ENCODE measurements around the gene REX1BD. TPM values are rescaled to one million over a fixed set of nuclear protein-coding genes. Genes with fewer than 3 reads are reported as not detected.
A peak's percentile ranks its signal among the peaks of the same experiment; 100 is the strongest.

REX1BD gene
- total RNA-seq, 1 donor from 2014 or later: 54.3 TPM

DNA sequence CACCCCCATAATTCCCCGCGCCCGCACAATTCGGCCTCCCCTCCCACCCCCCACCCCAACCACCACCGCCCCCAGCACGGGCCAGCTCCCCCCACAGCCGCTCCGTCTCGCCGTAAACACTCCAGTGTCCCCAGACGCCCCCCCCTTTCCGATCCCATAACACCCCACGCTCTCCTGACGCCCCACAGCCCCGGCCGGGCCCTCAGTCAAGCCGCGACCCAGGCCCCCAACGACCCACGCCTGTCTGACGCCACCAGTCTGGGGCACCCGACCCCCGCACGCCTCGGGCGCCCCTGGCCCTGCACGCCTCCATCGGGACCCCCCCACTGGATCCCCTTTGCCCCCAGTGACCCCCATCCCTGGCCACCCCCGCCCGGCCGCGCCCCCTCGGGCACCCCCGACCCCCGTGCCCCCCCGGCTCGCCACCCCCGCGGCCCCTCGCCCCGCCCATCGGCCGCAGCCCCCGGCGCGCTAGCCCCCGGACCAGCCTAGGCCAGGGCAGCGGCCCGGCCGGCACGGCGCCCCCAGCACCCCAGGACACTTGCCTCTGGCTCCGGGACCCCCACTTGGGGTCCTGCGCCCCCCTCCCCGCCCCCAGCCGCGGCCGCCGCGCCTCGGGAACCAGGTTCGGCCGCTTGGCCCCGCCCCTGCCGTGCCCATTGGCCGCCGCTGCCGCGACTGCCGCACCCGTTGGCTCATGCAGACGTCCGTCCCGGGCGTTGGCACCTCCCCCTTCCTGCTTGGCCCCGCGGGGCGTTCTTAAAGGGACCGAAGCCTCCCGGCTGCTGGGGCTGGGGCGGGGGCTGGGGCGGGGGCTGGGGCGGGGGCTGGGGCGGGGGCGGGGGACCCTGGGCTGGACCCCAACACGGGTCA is 45.4 kb upstream of the REX1BD start, which contains the start of gene FKBP8:
Gene FKBP8 (minus strand): TSS at position 633 of the 873 bp plus-strand sequence. CDS start 1,603 bp downstream, outside the sequence.
- peak; percentile 95 for DNase-seq
- TF ChIP-seq, protein P1, sequence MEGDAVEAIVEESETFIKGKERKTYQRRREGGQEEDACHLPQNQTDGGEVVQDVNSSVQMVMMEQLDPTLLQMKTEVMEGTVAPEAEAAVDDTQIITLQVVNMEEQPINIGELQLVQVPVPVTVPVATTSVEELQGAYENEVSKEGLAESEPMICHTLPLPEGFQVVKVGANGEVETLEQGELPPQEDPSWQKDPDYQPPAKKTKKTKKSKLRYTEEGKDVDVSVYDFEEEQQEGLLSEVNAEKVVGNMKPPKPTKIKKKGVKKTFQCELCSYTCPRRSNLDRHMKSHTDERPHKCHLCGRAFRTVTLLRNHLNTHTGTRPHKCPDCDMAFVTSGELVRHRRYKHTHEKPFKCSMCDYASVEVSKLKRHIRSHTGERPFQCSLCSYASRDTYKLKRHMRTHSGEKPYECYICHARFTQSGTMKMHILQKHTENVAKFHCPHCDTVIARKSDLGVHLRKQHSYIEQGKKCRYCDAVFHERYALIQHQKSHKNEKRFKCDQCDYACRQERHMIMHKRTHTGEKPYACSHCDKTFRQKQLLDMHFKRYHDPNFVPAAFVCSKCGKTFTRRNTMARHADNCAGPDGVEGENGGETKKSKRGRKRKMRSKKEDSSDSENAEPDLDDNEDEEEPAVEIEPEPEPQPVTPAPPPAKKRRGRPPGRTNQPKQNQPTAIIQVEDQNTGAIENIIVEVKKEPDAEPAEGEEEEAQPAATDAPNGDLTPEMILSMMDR (IDR thresholded peaks at IDR 0.05; ENCODE audit: partially characterized antibody, unreplicated experiment): no peak
- Mint-ChIP-seq H3K4me3 (ENCODE audit: unreplicated experiment) (peak within 1 kb of the TSS; percentile 90), H3K9me3 (ENCODE audit: unreplicated experiment) (peaks cover 2% of the 10 kb centered on the region), H3K27me3 (ENCODE audit: unreplicated experiment) (peaks cover 2% of the 10 kb centered on the region), H3K4me1 (ENCODE audit: low read depth, unreplicated experiment) (no peaks in the 10 kb centered on the region), H3K27ac (ENCODE audit: unreplicated experiment) (peak within 1 kb of the TSS; percentile 85), H3K36me3 (ENCODE audit: unreplicated experiment) (no peaks in the 10 kb centered on the region)

DNA sequence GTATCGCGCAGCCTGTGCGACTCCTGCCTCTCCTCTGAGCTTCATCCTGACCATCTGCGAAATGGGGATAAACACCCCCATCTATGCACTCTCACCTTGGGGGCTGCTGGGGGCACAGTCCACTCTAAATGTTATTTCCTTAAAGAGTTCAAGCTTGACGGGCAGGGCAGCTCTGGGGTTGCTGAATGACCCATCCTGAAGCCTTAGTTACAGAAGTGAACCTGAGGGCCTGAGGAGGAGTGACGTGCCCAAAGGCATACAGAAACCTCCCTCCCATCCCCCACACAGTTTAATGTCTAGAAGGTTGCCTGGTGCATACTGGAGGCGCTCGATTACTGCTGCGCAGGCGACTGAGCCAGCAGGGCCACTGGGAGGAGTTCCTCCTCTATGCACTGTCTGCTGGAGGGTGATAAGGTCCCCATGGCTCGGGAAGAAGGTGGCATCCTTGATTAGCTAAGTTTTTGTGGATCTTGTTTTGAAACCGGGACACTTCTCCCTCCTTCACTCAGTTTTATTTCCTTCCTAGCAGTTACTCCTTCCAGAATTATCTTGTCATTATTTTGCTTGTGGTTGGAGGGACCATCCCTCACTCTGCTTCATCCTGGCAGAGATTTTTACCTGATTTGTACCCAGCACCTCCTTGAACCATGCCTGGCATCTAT is 44.7 kb upstream of the REX1BD start:
- Mint-ChIP-seq H3K27ac (ENCODE audit: unreplicated experiment) (peak overlapping the region; percentile 85), H3K4me3 (ENCODE audit: unreplicated experiment) (peak overlapping the region; percentile 79)

DNA sequence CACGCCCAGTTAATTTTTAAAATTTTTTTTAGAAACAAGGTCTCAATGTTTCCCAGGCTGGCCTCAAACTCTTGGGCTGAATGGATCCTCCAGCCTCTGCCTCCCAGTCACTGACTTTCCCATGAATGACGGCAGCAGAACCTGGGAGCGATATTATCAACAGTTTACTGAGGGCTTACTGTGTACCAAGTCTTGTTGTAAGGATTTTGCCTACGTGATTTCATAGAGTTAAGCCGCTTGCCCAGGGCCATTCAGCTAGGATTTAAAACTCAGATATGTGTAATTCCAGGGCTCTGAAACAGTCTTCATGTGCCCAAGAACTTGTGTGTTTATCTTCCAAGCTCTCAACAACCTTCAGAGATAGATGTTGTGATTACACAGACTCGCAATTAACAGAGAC is 37.0 kb upstream of the REX1BD start:
- Mint-ChIP-seq H3K4me3 (ENCODE audit: unreplicated experiment) (no peak overlapping the region), H3K27me3 (ENCODE audit: unreplicated experiment) (peaks cover 5% of the 10 kb centered on the region), H3K36me3 (ENCODE audit: unreplicated experiment) (no peaks in the 10 kb centered on the region), H3K4me1 (ENCODE audit: low read depth, unreplicated experiment) (no peaks in the 10 kb centered on the region), H3K27ac (ENCODE audit: unreplicated experiment) (no peak overlapping the region), H3K9me3 (ENCODE audit: unreplicated experiment) (no peaks in the 10 kb centered on the region)
- no peak for DNase-seq
- TF ChIP-seq, protein P1 (IDR thresholded peaks at IDR 0.05; ENCODE audit: partially characterized antibody, unreplicated experiment): no peak

More for the DNA sequence above, 44.7 kb upstream of the REX1BD start:
- Mint-ChIP-seq H3K27me3 (ENCODE audit: unreplicated experiment) (peaks cover 6% of the 10 kb centered on the region), H3K4me1 (ENCODE audit: low read depth, unreplicated experiment) (no peaks in the 10 kb centered on the region), H3K9me3 (ENCODE audit: unreplicated experiment) (peaks cover 2% of the 10 kb centered on the region), H3K36me3 (ENCODE audit: unreplicated experiment) (no peaks in the 10 kb centered on the region)
- DNase-seq: no peak
- TF ChIP-seq, protein P1 (IDR thresholded peaks at IDR 0.05; ENCODE audit: partially characterized antibody, unreplicated experiment): no peak

DNA sequence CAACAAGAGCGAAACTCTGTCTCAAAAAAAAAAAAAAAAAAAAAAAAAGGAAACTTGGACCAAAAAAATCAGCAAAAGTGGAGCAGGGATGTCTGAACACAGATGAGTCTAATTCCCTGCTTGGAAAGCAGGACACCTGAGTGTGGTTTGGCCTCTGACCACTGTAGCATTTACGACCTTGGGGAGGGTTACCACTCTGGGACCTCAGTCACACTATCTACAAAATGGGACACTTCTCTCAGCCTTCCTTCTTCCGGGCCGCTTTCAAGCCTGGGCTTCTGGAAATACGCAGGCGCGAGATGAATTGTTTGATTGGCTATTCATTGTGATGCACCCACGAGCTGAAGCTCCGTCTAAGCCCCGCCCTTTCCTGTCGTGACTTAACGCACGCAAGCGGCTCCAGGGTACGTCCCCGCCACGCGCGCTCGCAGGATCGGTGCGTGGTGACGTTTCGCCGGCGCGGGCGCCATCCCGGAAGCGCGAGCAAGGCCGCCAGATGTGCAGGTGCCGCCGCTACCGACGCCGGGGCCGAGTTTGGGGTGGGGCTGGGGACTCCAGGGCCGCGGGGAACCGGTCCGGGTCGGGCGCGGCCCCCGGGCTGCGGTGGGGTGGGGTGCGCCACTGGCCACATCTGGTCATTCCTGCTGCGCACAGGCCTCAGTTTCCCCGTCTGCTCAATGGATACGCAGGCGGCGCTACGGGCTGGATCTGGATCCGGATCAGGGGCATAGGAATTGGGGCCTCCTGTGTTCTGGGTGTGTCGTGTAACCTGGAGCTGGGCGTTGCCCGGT is 31.0 kb upstream of the REX1BD start, which contains the start of gene KXD1:
Gene KXD1 (plus strand): TSS at position 460 of the 791 bp plus-strand sequence. CDS start 4,187 bp downstream, outside the sequence.
- TF ChIP-seq, protein P1 (IDR thresholded peaks at IDR 0.05; ENCODE audit: partially characterized antibody, unreplicated experiment): no peak
- H3K27me3 Mint-ChIP-seq (ENCODE audit: unreplicated experiment): no peaks in the 10 kb centered on the region
- H3K36me3 Mint-ChIP-seq (ENCODE audit: unreplicated experiment): no peaks in the 10 kb centered on the region
- peaks cover 3% of the 10 kb centered on the region for H3K4me1 Mint-ChIP-seq (ENCODE audit: low read depth, unreplicated experiment)
- DNase-seq: peak; percentile 86
- H3K9me3 Mint-ChIP-seq (ENCODE audit: unreplicated experiment): peaks cover 4% of the 10 kb centered on the region
- peak within 1 kb of the TSS; percentile 67 for H3K27ac Mint-ChIP-seq (ENCODE audit: unreplicated experiment)
- peak within 1 kb of the TSS; percentile 86 for H3K4me3 Mint-ChIP-seq (ENCODE audit: unreplicated experiment)

All from glutamatergic neuron (in vitro differentiated cells).